PC-3 (cell line): ENCODE results near the gene ZBTB7A. TPM values are rescaled to one million over a fixed set of nuclear protein-coding genes. Genes with fewer than 3 reads are reported as not detected.

Experiments used
- ATAC-seq: fragments of 200-7000 bp; cut with Tn5 transposase; 2 replicates; pipeline ENCODE4 v1.9.1; 2020; ENCODE audit warnings: mild to moderate bottlenecking, moderate library complexity
- BruUV-seq: library from RNA; stranded (reverse); fragments of 400-500 nt; replicated peaks from 2 replicates; lab custom pipeline; 2021; lab: Mats Ljungman, UMichigan
- CTCF ChIA-PET: fragments of 300-600 bp; sonication (Branson Sonifier 250); formaldehyde crosslinking; loops from one replicate; lab custom pipeline; 2022; ENCODE audit warnings: antibody characterized with exemption; lab: Charles Lee
- POLR2A ChIA-PET: fragments of 300-600 bp; sonication (Branson Sonifier 250); formaldehyde crosslinking; loops from one replicate; lab custom pipeline; 2022; ENCODE audit warnings: antibody characterized with exemption; ENCODE audit not compliant: unreplicated experiment; lab: Charles Lee
- DNase-seq: peaks from one replicate; pipeline ENCODE4 v3.0.0-alpha.2; 2015
- H2AFZ ChIP-seq: fragments of 300-600 bp; sonication (generic); 2 replicates; pipeline ENCODE4 v1.6.0; 2016; ENCODE audit warnings: antibody characterized with exemption, low read length
- H3F3A ChIP-seq: fragments of 300-600 bp; sonication (generic); one replicate; pipeline ENCODE4 v1.6.0; 2017; ENCODE audit warnings: antibody characterized with exemption, low read length, control low read depth, mild to moderate bottlenecking; ENCODE audit not compliant: unreplicated experiment
- H3K27ac ChIP-seq: fragments of 300-600 bp; sonication (generic); 2 replicates; pipeline ENCODE4 v1.5.1; 2016; ENCODE audit warnings: mild to moderate bottlenecking, low read length
- H3K27me3 ChIP-seq: fragments of 300-600 bp; sonication (generic); 2 replicates; pipeline ENCODE4 v1.6.1; 2016; ENCODE audit warnings: low read length, mixed read lengths
- H3K36me3 ChIP-seq: fragments of 300-600 bp; sonication (generic); 2 replicates; pipeline ENCODE4 v1.6.1; 2016; ENCODE audit warnings: low read depth, mixed run types, low read length, mixed read lengths
- H3K4me1 ChIP-seq: fragments of 300-600 bp; sonication (generic); 2 replicates; pipeline ENCODE4 v1.5.1; 2016; ENCODE audit warnings: low read length; ENCODE audit not compliant: insufficient read depth
- H3K4me2 ChIP-seq: fragments of 300-600 bp; sonication (generic); 2 replicates; pipeline ENCODE4 v1.6.0; 2016; ENCODE audit warnings: low read length
- H3K4me3 ChIP-seq: fragments of 300-600 bp; sonication (generic); 2 replicates; pipeline ENCODE4 v1.5.1; 2016; ENCODE audit warnings: mild to moderate bottlenecking, low read length, mixed read lengths
- H3K79me2 ChIP-seq: fragments of 300-600 bp; sonication (generic); 2 replicates; pipeline ENCODE4 v1.6.1; 2017; ENCODE audit warnings: low read length, mixed read lengths
- H3K9ac ChIP-seq: fragments of 300-600 bp; sonication (generic); 2 replicates; pipeline ENCODE4 v1.6.0; 2016; ENCODE audit warnings: mild to moderate bottlenecking, low read length
- H3K9me2 ChIP-seq: fragments of 300-600 bp; sonication (generic); replicated peaks from 2 replicates; pipeline ENCODE4 v1.6.1; 2016; ENCODE audit warnings: mixed run types, low read length, mixed read lengths
- H3K9me3 ChIP-seq: fragments of 300-600 bp; sonication (generic); 2 replicates; pipeline ENCODE4 v1.6.1; 2016; ENCODE audit warnings: low read length, mixed read lengths
- H4K20me1 ChIP-seq: fragments of 300-600 bp; sonication (generic); 2 replicates; pipeline ENCODE4 v1.6.1; 2016; ENCODE audit warnings: low read length, mixed read lengths
- EZH2 ChIP-seq: fragments of 300-600 bp; sonication (generic); IDR thresholded peaks from one replicate; pipeline ENCODE4 v1.6.1; 2017; ENCODE audit warnings: antibody characterized with exemption, mild to moderate bottlenecking, low read length; ENCODE audit not compliant: unreplicated experiment
- EZH2phosphoT487 ChIP-seq: fragments of 300-600 bp; sonication (generic); IDR thresholded peaks from 2 replicates; pipeline ENCODE4 v1.6.1; 2018; ENCODE audit warnings: mild to moderate bottlenecking, antibody characterized with exemption, low read length, borderline replicate concordance
- intact Hi-C: fragments of 100-400 bp; cut with micrococcal nuclease; formaldehyde crosslinking; loops from 2 replicates; pipeline ENCODE4 v1.9.0; 2023
- total RNA-seq: library from RNA; depleted of rRNA; stranded (reverse); fragments of >200 nt; gene quantifications from 2 replicates; pipeline ENCODE4 v1.2.3, GENCODE V29; 2014
- TF ChIP-seq, protein P1 (sequence below): fragments of 300-600 bp; sonication (generic); conservative IDR thresholded peaks from 2 replicates; pipeline ENCODE4 v1.5.1; 2017; ENCODE audit warnings: antibody characterized with exemption, low read depth, mild to moderate bottlenecking, low read length

Gene ZBTB7A
- total RNA-seq, 1 experiment from 2014 or later = 16.7 TPM

DNA sequence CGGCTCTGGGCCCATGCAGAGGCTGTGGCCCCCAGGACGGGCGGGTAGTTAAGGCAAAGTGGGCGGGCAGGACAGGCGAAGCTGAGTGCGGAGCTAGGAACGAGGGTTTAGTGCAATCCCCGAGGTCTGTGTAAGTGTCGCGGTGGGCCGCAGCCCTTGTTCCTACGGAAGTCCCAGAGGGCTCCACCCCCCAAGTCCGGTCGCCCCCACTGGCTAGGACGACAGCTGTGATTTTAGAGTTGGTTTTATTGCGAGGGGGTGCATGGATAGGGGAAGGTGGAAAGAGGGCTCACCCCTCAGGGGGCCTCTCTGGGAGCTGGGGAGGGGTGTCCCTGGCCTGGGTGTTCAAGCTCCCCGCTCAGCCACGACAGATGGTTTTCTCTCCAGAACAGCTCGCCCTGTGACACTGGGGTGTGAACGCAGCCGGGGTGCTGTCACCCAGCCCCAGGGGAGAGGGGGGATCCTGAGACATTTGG is 21.7 kb downstream of the ZBTB7A start:
- H4K20me1 ChIP-seq = no peaks in the 10 kb centered on the region
- no peaks in the 10 kb centered on the region for H3K9me3 ChIP-seq
- no peak overlapping the region for H2AFZ ChIP-seq
- POLR2A ChIA-PET = no interaction called here
- no peak overlapping the region for H3K27ac ChIP-seq
- no peaks in the 10 kb centered on the region for H3F3A ChIP-seq
- 0 out of 2 replicates have a peak, but pooled peaks cover 3% of the 10 kb centered on the region for H3K4me1 ChIP-seq
- ATAC-seq (no peak), DNase-seq (no peak)
- no peaks in the 10 kb centered on the region for H3K36me3 ChIP-seq
- H3K79me2 ChIP-seq = peaks cover 26% of the 10 kb centered on the region
- no TSS peak for BruUV-seq
- TF ChIP-seq EZH2 = no peak
- TF ChIP-seq, protein P1, sequence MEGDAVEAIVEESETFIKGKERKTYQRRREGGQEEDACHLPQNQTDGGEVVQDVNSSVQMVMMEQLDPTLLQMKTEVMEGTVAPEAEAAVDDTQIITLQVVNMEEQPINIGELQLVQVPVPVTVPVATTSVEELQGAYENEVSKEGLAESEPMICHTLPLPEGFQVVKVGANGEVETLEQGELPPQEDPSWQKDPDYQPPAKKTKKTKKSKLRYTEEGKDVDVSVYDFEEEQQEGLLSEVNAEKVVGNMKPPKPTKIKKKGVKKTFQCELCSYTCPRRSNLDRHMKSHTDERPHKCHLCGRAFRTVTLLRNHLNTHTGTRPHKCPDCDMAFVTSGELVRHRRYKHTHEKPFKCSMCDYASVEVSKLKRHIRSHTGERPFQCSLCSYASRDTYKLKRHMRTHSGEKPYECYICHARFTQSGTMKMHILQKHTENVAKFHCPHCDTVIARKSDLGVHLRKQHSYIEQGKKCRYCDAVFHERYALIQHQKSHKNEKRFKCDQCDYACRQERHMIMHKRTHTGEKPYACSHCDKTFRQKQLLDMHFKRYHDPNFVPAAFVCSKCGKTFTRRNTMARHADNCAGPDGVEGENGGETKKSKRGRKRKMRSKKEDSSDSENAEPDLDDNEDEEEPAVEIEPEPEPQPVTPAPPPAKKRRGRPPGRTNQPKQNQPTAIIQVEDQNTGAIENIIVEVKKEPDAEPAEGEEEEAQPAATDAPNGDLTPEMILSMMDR = no peak
- no peak for TF ChIP-seq EZH2phosphoT487
- no peak overlapping the region for H3K4me2 ChIP-seq
- no peak overlapping the region for H3K4me3 ChIP-seq
- no peaks in the 10 kb centered on the region for H3K27me3 ChIP-seq
- CTCF ChIA-PET = no interaction called here
- H3K9ac ChIP-seq = no peak overlapping the region
- intact Hi-C loops = no loop called here
- no peaks in the 10 kb centered on the region for H3K9me2 ChIP-seq

DNA sequence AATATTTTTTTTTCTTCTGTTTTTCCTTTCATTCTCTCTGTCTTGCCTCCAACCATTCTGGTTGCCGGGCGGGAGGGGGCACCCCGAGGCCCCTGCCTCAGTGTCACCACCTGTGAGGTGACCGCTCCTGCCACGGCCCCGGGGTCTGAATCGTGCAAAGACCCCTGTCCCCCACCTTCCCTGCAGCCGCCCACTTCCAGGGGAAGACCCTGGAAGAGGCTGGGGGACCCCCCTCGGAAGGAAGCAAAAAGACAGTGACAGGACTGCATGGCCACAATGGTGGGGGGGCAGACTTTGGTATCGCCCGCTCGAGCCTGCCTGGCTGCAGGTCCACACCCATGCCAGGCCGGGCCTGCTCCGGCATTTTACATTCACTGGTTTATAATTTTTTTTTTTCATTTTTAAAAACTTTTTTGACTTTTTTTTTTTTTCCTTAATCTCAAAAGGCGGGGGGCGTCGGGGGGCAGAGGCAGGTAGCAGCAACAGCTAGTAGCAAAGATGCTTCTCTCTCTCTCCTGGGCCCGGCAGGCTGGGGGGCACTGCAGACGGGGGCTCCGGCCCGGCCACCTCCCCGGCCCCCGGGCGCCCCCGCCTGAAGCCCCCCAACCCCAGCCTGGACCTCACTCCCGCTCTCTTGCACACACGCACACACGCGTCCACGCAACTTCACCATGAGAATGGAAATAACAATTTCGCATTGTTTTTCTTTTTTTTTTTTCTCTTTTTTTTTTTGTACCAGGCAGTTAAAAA is 22.6 kb downstream of the ZBTB7A start:
- Histone ChIP-seq H3K9me3 (no peaks in the 10 kb centered on the region), H3K4me1 (0 out of 2 replicates have a peak, but pooled peaks cover 3% of the 10 kb centered on the region), H3K36me3 (no peaks in the 10 kb centered on the region), H4K20me1 (no peaks in the 10 kb centered on the region), H3K27me3 (no peaks in the 10 kb centered on the region), H3K9ac (no peak overlapping the region), H2AFZ (no peak overlapping the region), H3K4me2 (no peak overlapping the region), H3K4me3 (no peak overlapping the region), H3K9me2 (no peaks in the 10 kb centered on the region), H3K27ac (no peak overlapping the region), H3K79me2 (peaks cover 17% of the 10 kb centered on the region), H3F3A (no peaks in the 10 kb centered on the region)
- intact Hi-C loops = no loop called here
- no peak for DNase-seq
- TF ChIP-seq EZH2 = no peak
- TF ChIP-seq EZH2phosphoT487 = no peak
- TF ChIP-seq, protein P1 = no peak
- no peak for ATAC-seq
- BruUV-seq = no TSS peak
- ChIA-PET CTCF (no interaction called here), POLR2A (interaction anchor here (0.6 kb wide), 1 partner anchor 34 kb away, joined by 3 read pairs; no protein-coding TSS in a partner anchor)

DNA sequence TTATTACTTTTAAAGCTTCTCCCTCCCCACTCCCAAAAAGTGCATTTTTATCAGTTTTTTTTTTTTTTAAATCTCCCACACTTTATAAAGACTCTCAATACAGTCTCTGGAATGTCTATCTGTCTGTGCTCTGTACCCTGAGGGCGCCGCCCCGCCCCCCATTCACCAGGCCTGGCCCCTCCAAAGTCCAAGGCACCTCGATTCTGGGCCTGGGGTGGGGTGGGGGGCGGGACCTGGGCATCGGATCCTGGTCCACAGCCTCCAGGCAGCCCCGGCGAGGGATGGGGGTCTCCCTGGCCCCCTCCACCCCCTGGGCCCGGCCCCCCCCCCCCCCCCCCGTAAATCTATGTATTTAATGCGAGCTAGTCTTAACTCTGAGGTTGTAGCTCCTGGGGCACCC is 23.3 kb downstream of the ZBTB7A start:
- POLR2A ChIA-PET = interaction anchor here (0.6 kb wide), 1 partner anchor 34 kb away, joined by 3 read pairs; no protein-coding TSS in a partner anchor
- H3F3A ChIP-seq = no peaks in the 10 kb centered on the region
- no peaks in the 10 kb centered on the region for H3K36me3 ChIP-seq
- H4K20me1 ChIP-seq = no peaks in the 10 kb centered on the region
- no peak overlapping the region for H3K27ac ChIP-seq
- no TSS peak for BruUV-seq
- peaks cover 12% of the 10 kb centered on the region for H3K79me2 ChIP-seq
- H3K9me2 ChIP-seq = no peaks in the 10 kb centered on the region
- ATAC-seq (no peak), DNase-seq (no peak)
- H3K9ac ChIP-seq = no peak overlapping the region
- intact Hi-C loops = no loop called here
- CTCF ChIA-PET = no interaction called here
- 0 out of 2 replicates have a peak, but pooled peaks cover 3% of the 10 kb centered on the region for H3K4me1 ChIP-seq
- H3K4me3 ChIP-seq = no peak overlapping the region
- no peak overlapping the region for H2AFZ ChIP-seq
- H3K9me3 ChIP-seq = no peaks in the 10 kb centered on the region
- no peaks in the 10 kb centered on the region for H3K27me3 ChIP-seq
- H3K4me2 ChIP-seq = no peak overlapping the region
- TF ChIP-seq EZH2phosphoT487 (no peak), EZH2 (no peak)
- TF ChIP-seq, protein P1 = no peak
